Vein endothelial cell (primary cell): ENCODE measurements around the gene FLT3. TPM values are rescaled to one million over a fixed set of nuclear protein-coding genes. Genes with fewer than 3 reads are reported as not detected.

Experiments
- small RNA-seq: library from RNA; depleted of rRNA; stranded (forward); fragments of <200 nt; gene quantifications from one replicate; pipeline ENCODE3, GENCODE V24; 2012
- total RNA-seq: library from RNA; depleted of rRNA; stranded (reverse); fragments of >200 nt; gene quantifications from 2 replicates; pipeline ENCODE4 v1.2.3, GENCODE V29; 2012

The FLT3 gene
- total RNA-seq: not detected in 2 replicates

GRCh38 chr13:28100150-28101121, at the start of gene FLT3:
Gene FLT3, minus strand, starts transcription at chr13:28100576. Its CDS starts 66 bp downstream, at chr13:28100510.

DNA sequence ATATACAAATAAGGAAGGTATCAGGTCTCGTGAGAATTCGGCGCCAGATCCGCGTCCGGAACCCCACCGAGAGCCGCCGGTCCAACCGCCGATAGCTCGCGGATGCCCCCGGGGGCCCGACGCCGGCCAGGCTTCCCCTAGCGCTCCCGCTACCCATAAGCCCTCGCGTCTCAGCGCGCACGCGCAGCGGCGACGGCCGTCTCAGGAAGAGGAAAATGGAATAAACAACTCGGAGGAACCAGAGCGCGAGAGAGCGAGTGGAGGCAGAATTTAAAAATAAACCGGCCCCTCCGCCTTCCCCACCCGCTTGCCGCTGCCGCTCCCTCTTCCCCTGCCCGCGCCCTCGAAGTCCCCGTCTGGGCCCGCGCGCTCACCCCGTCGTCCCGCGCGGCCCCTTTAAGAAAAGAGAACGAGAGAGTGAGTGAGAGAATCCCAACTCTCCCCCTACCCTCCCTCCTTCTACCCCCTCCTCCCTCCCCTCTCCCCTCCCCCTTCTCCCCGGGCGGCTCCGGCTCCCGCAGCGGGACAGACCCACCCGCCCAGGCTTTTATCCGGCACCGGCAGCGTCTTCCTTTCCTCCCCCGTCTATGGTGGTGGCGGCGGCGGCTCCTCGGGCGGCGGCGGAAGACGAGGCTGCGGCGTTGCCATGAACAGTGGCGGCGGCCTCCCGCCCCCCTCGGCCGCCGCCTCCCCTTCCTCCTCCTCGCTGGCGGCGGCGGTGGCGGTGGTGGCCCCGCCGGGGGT, 37.8 kb upstream of the FLT3 start, which contains the start of gene PAN3:
PAN3 (plus strand) TSS at position 534 of the 744 bp plus-strand sequence; CDS start at position 647, 113 bp downstream.

GRCh38 chr13:27988520-27988919, 111.9 kb downstream of the FLT3 start, which contains the start of gene URAD:
Gene URAD, minus strand, starts transcription at chr13:27988693. Its CDS starts 56 bp downstream, at chr13:27988637.

DNA sequence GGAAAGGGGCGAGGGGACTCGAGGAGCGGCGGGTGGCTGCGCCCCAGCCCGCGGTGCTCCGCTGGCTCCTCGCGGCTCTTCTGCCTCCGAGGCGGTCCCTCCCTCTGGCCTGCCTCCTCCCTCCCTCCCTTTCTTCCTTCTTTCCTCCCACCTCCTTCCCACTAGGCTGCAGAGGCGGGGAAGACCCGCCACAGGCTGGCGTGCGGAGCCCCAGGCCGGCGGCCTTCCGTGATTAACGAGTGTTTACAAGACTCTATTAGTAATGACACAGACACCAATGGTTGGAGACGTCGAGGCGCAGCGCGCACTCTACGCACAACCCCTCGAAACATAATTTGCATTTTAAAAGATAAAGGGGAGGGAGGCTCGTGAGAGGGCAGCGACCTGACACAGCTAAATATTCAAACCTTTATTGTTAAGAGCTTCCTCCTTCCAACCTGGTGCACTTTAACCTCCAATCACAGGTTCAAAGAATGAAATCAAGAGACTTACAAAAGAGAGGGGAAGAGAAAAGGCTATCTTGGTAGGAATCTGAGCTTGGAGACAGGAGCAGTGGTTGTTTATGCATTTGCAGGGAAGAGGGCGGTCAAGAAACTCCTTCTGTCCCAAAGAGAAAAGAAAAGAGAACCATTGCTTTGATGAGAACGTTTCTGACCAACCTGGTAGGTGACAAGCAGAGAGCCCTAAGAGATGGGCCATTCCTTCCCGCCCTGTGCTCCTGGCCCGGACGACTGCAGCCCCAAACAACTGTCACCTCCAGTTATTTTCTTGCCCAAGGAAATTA, 131.1 kb downstream of the FLT3 start, which contains the start of gene CDX2:
CDX2 (minus strand) TSS at position 234 of the 784 bp plus-strand sequence. CDS start 309 bp downstream, outside the sequence.

Small RNAs within 50 kb of the gene (small RNA-seq; reads per million reads assigned to genes)
- not detected for gene RN7SL272P

Other genes with a start within 250 kb of the FLT3 start
- not detected in 2 replicates for gene PDX1, start 180.6 kb downstream of the FLT3 start, total RNA-seq
- not detected in 2 replicates for gene CDX2, start 131.3 kb downstream of the FLT3 start, total RNA-seq
- gene URAD, start 111.9 kb downstream of the FLT3 start, total RNA-seq: not detected in 2 replicates
- gene PAN3, start 38.0 kb upstream of the FLT3 start, total RNA-seq: 25.8 and 31.8 TPM in 2 replicates